SH-SY5Y (cell line): ENCODE data around the gene CDH5.

Experiments
- GATA2 ChIP-seq: IDR thresholded peaks from 2 replicates; pipeline ENCODE4 v1.6.1; 2011; ENCODE audit warnings: mild to moderate bottlenecking, low read depth, low read length
- GATA3 ChIP-seq: IDR thresholded peaks from 2 replicates; pipeline ENCODE4 v1.6.1; 2011; ENCODE audit warnings: low read depth, mild to moderate bottlenecking, low read length, moderate library complexity

CDH5 gene

GRCh38 chr16:66337463-66338188 lies 28.9 kb upstream of the CDH5 start:
- no peak for TF ChIP-seq GATA3
- no peak for TF ChIP-seq GATA2

GRCh38 chr16:66342294-66342900 lies 24.1 kb upstream of the CDH5 start:
- TF ChIP-seq GATA2, result no peak
- TF ChIP-seq GATA3, result no peak

GRCh38 chr16:66344533-66345145 lies 21.9 kb upstream of the CDH5 start:
- TF ChIP-seq GATA2 (no peak), GATA3 (no peak)

- TF ChIP-seq GATA3 (no peak), GATA2 (no peak)
Measured at GRCh38 chr16:66346221-66346620, 20.3 kb upstream of the CDH5 start.

GRCh38 chr16:66352304-66352703 lies 14.2 kb upstream of the CDH5 start:
- no peak for TF ChIP-seq GATA2
- TF ChIP-seq GATA3, result no peak

GRCh38 chr16:66353055-66353454 lies 13.4 kb upstream of the CDH5 start:
- no peak for TF ChIP-seq GATA2
- no peak for TF ChIP-seq GATA3

- no peak for TF ChIP-seq GATA2
- TF ChIP-seq GATA3, result no peak
Measured at GRCh38 chr16:66354034-66354909, 12.2 kb upstream of the CDH5 start.

GRCh38 chr16:66355526-66355925 lies 11.0 kb upstream of the CDH5 start:
- TF ChIP-seq GATA2, result no peak
- TF ChIP-seq GATA3, result no peak

GRCh38 chr16:66357523-66357928 lies 9.0 kb upstream of the CDH5 start:
- TF ChIP-seq GATA3 (no peak), GATA2 (no peak)

GRCh38 chr16:66358231-66358630 lies 8.3 kb upstream of the CDH5 start:
- no peak for TF ChIP-seq GATA2
- TF ChIP-seq GATA3, result no peak

GRCh38 chr16:66359012-66359411 lies 7.5 kb upstream of the CDH5 start:
- TF ChIP-seq GATA3 (no peak), GATA2 (no peak)

- TF ChIP-seq GATA3 (no peak), GATA2 (no peak)
Measured at GRCh38 chr16:66359811-66360608, 6.5 kb upstream of the CDH5 start.

- TF ChIP-seq GATA3 (no peak), GATA2 (no peak)
Measured at GRCh38 chr16:66360624-66361324, 5.7 kb upstream of the CDH5 start.
